Adipocyte (in vitro differentiated cells): ENCODE measurements around the gene CDRT4.

Experiments
- DNase-seq: peaks from one replicate; pipeline ENCODE4 v3.0.0-alpha.2; 2015; ENCODE audit warnings: low read depth
- H3K27me3 ChIP-seq: replicated peaks from 2 replicates; pipeline ENCODE4 v1.7.0; 2013; ENCODE audit warnings: mild to moderate bottlenecking, low read length, moderate library complexity; ENCODE audit not compliant: control insufficient read depth, insufficient read depth
- H3K36me3 ChIP-seq: 2 replicates; pipeline ENCODE4 v1.7.0; 2013; ENCODE audit warnings: low read length, mild to moderate bottlenecking, moderate library complexity; ENCODE audit not compliant: control insufficient read depth, insufficient read depth, severe bottlenecking
- H3K4me1 ChIP-seq: 2 replicates; pipeline ENCODE4 v1.7.0; 2013; ENCODE audit warnings: mild to moderate bottlenecking, low read length, moderate library complexity; ENCODE audit not compliant: control insufficient read depth, insufficient read depth
- H3K4me3 ChIP-seq: 2 replicates; pipeline ENCODE4 v1.7.0; 2013; ENCODE audit warnings: mild to moderate bottlenecking, low read length, moderate library complexity
- H3K9ac ChIP-seq: 2 replicates; pipeline ENCODE4 v1.7.0; 2013; ENCODE audit warnings: mild to moderate bottlenecking, low read length, moderate library complexity
- H3K9me3 ChIP-seq: 2 replicates; pipeline ENCODE4 v1.7.0; 2013; ENCODE audit warnings: mild to moderate bottlenecking, low read length, moderate library complexity; ENCODE audit not compliant: control insufficient read depth

CDRT4 gene

GRCh38 chr17:15467592-15467991, at the start of gene CDRT4:
TSS of gene CDRT4 (minus strand) at chr17:15467621. CDS start at chr17:15440238, 27,383 bp downstream.
- H3K27me3 ChIP-seq, result no peaks in the 10 kb centered on the region
- no peak for DNase-seq
- H3K36me3 ChIP-seq, result no peaks in the 10 kb centered on the region
- no peak within 1 kb of the TSS for H3K9ac ChIP-seq
- no peaks in the 10 kb centered on the region for H3K9me3 ChIP-seq
- no peak within 1 kb of the TSS for H3K4me3 ChIP-seq
- peaks cover 16% of the 10 kb centered on the region for H3K4me1 ChIP-seq

GRCh38 chr17:15516150-15516549, 48.7 kb upstream of the CDRT4 start:
- Histone ChIP-seq H3K4me3 (no peak overlapping the region), H3K36me3 (peaks cover 9% of the 10 kb centered on the region)
- DNase-seq, result no peak

GRCh38 chr17:15514469-15514868, 47.0 kb upstream of the CDRT4 start:
- peaks cover 4% of the 10 kb centered on the region for H3K9me3 ChIP-seq
- H3K36me3 ChIP-seq, result peaks cover 9% of the 10 kb centered on the region
- H3K9ac ChIP-seq, result no peak overlapping the region
- DNase-seq, result no peak
- H3K4me3 ChIP-seq, result no peak overlapping the region
- peaks cover 40% of the 10 kb centered on the region for H3K4me1 ChIP-seq
- H3K27me3 ChIP-seq, result no peaks in the 10 kb centered on the region

More at GRCh38 chr17:15516150-15516549, 48.7 kb upstream of the CDRT4 start:
- Histone ChIP-seq H3K4me1 (peaks cover 26% of the 10 kb centered on the region), H3K9me3 (peaks cover 4% of the 10 kb centered on the region), H3K27me3 (no peaks in the 10 kb centered on the region), H3K9ac (no peak overlapping the region)

- Histone ChIP-seq H3K36me3 (peaks cover 9% of the 10 kb centered on the region), H3K9ac (peak overlapping the region; percentile 62), H3K4me1 (peaks cover 40% of the 10 kb centered on the region), H3K27me3 (no peaks in the 10 kb centered on the region), H3K4me3 (no peak overlapping the region), H3K9me3 (peaks cover 4% of the 10 kb centered on the region)
- no peak for DNase-seq
Measured at GRCh38 chr17:15513856-15514459, 46.5 kb upstream of the CDRT4 start.

GRCh38 chr17:15513058-15513791, 45.8 kb upstream of the CDRT4 start:
- peaks cover 4% of the 10 kb centered on the region for H3K9me3 ChIP-seq
- H3K27me3 ChIP-seq, result no peaks in the 10 kb centered on the region
- H3K36me3 ChIP-seq, result peaks cover 9% of the 10 kb centered on the region
- peak; percentile 60 for DNase-seq
- peak overlapping the region; percentile 26 for H3K4me3 ChIP-seq
- peaks cover 40% of the 10 kb centered on the region for H3K4me1 ChIP-seq
- peak overlapping the region; percentile 62 for H3K9ac ChIP-seq

GRCh38 chr17:15512071-15512709, 44.8 kb upstream of the CDRT4 start:
- Histone ChIP-seq H3K27me3 (no peaks in the 10 kb centered on the region), H3K4me3 (no peak overlapping the region), H3K4me1 (peaks cover 40% of the 10 kb centered on the region), H3K9ac (no peak overlapping the region), H3K36me3 (peaks cover 9% of the 10 kb centered on the region), H3K9me3 (peaks cover 4% of the 10 kb centered on the region)
- DNase-seq, result no peak

GRCh38 chr17:15511142-15511541, 43.7 kb upstream of the CDRT4 start:
- DNase-seq, result no peak
- Histone ChIP-seq H3K4me3 (no peak overlapping the region), H3K27me3 (no peaks in the 10 kb centered on the region), H3K9ac (no peak overlapping the region), H3K9me3 (peaks cover under 1% of the 10 kb centered on the region), H3K4me1 (peaks cover 40% of the 10 kb centered on the region), H3K36me3 (peaks cover 8% of the 10 kb centered on the region)

GRCh38 chr17:15510361-15510760, 42.9 kb upstream of the CDRT4 start:
- Histone ChIP-seq H3K9ac (no peak overlapping the region), H3K4me3 (no peak overlapping the region), H3K36me3 (peaks cover under 1% of the 10 kb centered on the region), H3K27me3 (no peaks in the 10 kb centered on the region), H3K4me1 (peaks cover 40% of the 10 kb centered on the region), H3K9me3 (no peaks in the 10 kb centered on the region)
- DNase-seq, result peak; percentile 56

- Histone ChIP-seq H3K4me3 (no peak overlapping the region), H3K4me1 (peaks cover 37% of the 10 kb centered on the region), H3K36me3 (no peaks in the 10 kb centered on the region), H3K27me3 (no peaks in the 10 kb centered on the region), H3K9ac (no peak overlapping the region), H3K9me3 (no peaks in the 10 kb centered on the region)
- DNase-seq, result no peak
Measured at GRCh38 chr17:15509095-15509494, 41.7 kb upstream of the CDRT4 start.

GRCh38 chr17:15508466-15508865, 41.0 kb upstream of the CDRT4 start:
- Histone ChIP-seq H3K4me1 (peaks cover 30% of the 10 kb centered on the region), H3K9ac (no peak overlapping the region), H3K36me3 (no peaks in the 10 kb centered on the region), H3K9me3 (no peaks in the 10 kb centered on the region), H3K4me3 (no peak overlapping the region), H3K27me3 (no peaks in the 10 kb centered on the region)
- DNase-seq, result no peak

GRCh38 chr17:15507896-15508295, 40.5 kb upstream of the CDRT4 start:
- Histone ChIP-seq H3K4me3 (no peak overlapping the region), H3K4me1 (peaks cover 27% of the 10 kb centered on the region), H3K9me3 (no peaks in the 10 kb centered on the region), H3K9ac (no peak overlapping the region), H3K36me3 (no peaks in the 10 kb centered on the region), H3K27me3 (no peaks in the 10 kb centered on the region)
- DNase-seq, result no peak
